Calu3 (cell line): ENCODE data around the gene ERCC4. TPM values are rescaled to one million over a fixed set of nuclear protein-coding genes. Genes with fewer than 3 reads are reported as not detected.

Experiments used
- BruUV-seq: library from RNA; stranded (reverse); fragments of 400-500 nt; replicated peaks from 2 replicates; lab custom pipeline; 2021; lab: Mats Ljungman, UMichigan
- CTCF ChIA-PET: fragments of 300-600 bp; sonication (Branson Sonifier 250); formaldehyde crosslinking; loops from one replicate; lab custom pipeline; 2022; ENCODE audit warnings: antibody characterized with exemption; lab: Charles Lee
- DNase-seq: peaks from one replicate; pipeline ENCODE4 v3.0.0; 2022
- H3K27ac Mint-ChIP-seq: one replicate; pipeline ENCODE4 v1.8.0; 2022; ENCODE audit warnings: mixed read lengths; ENCODE audit not compliant: unreplicated experiment
- H3K27me3 Mint-ChIP-seq: one replicate; pipeline ENCODE4 v1.8.0; 2022; ENCODE audit warnings: mixed read lengths; ENCODE audit not compliant: unreplicated experiment
- H3K36me3 Mint-ChIP-seq: one replicate; pipeline ENCODE4 v1.8.0; 2022; ENCODE audit warnings: mild to moderate bottlenecking, moderate library complexity, mixed read lengths; ENCODE audit not compliant: insufficient read depth, unreplicated experiment
- H3K4me1 Mint-ChIP-seq: one replicate; pipeline ENCODE4 v1.8.0; 2022; ENCODE audit warnings: mild to moderate bottlenecking, low read depth, mixed read lengths; ENCODE audit not compliant: unreplicated experiment
- H3K4me3 Mint-ChIP-seq: one replicate; pipeline ENCODE4 v1.8.0; 2022; ENCODE audit warnings: mild to moderate bottlenecking, low read depth, moderate library complexity, mixed read lengths; ENCODE audit not compliant: unreplicated experiment
- H3K9me3 Mint-ChIP-seq: one replicate; pipeline ENCODE4 v1.8.0; 2022; ENCODE audit warnings: low read depth, mixed read lengths; ENCODE audit not compliant: unreplicated experiment
- intact Hi-C: fragments of 100-400 bp; cut with micrococcal nuclease; formaldehyde crosslinking; loops from one replicate; pipeline ENCODE4 v1.10.0; 2022; ENCODE audit not compliant: unreplicated experiment
- total RNA-seq: library from RNA; stranded (reverse); gene quantifications from 2 replicates; pipeline ENCODE4 v1.2.3, GENCODE V29; 2022
- TF ChIP-seq, protein P1 (sequence below): fragments of 200-600 bp; IDR thresholded peaks from one replicate; pipeline ENCODE4 v1.8.0; 2022; ENCODE audit warnings: antibody characterized with exemption; ENCODE audit not compliant: unreplicated experiment

Gene ERCC4
- total RNA-seq, 1 experiment from 2014 or later = 21.1 TPM

DNA sequence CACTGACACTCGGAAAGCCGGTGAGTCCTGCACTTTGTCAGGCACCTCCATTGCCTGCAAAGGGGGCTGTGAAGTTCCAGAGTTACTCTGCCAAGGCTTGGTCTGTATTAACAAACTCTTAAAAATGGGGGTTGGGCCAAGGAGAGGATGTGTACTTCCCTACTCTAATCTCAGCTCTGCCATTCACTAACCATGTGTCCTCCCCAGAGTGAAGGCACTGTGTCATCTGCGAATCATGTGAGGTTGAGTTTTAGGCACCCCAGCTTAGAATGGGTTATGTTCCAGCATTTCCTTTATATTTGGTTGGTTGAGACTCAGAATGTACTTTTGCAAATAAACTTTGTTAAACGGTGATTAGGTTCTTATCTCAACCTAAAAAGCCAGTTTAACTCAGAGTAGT is 24.9 kb downstream of the ERCC4 start:
- Mint-ChIP-seq H3K36me3 (no peaks in the 10 kb centered on the region), H3K27ac (no peak overlapping the region), H3K27me3 (no peaks in the 10 kb centered on the region), H3K9me3 (no peaks in the 10 kb centered on the region), H3K4me3 (no peak overlapping the region), H3K4me1 (no peaks in the 10 kb centered on the region)
- TF ChIP-seq, protein P1, sequence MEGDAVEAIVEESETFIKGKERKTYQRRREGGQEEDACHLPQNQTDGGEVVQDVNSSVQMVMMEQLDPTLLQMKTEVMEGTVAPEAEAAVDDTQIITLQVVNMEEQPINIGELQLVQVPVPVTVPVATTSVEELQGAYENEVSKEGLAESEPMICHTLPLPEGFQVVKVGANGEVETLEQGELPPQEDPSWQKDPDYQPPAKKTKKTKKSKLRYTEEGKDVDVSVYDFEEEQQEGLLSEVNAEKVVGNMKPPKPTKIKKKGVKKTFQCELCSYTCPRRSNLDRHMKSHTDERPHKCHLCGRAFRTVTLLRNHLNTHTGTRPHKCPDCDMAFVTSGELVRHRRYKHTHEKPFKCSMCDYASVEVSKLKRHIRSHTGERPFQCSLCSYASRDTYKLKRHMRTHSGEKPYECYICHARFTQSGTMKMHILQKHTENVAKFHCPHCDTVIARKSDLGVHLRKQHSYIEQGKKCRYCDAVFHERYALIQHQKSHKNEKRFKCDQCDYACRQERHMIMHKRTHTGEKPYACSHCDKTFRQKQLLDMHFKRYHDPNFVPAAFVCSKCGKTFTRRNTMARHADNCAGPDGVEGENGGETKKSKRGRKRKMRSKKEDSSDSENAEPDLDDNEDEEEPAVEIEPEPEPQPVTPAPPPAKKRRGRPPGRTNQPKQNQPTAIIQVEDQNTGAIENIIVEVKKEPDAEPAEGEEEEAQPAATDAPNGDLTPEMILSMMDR = no peak
- BruUV-seq = no TSS peak
- CTCF ChIA-PET = no interaction called here
- no peak for DNase-seq
- intact Hi-C loops = no loop called here

DNA sequence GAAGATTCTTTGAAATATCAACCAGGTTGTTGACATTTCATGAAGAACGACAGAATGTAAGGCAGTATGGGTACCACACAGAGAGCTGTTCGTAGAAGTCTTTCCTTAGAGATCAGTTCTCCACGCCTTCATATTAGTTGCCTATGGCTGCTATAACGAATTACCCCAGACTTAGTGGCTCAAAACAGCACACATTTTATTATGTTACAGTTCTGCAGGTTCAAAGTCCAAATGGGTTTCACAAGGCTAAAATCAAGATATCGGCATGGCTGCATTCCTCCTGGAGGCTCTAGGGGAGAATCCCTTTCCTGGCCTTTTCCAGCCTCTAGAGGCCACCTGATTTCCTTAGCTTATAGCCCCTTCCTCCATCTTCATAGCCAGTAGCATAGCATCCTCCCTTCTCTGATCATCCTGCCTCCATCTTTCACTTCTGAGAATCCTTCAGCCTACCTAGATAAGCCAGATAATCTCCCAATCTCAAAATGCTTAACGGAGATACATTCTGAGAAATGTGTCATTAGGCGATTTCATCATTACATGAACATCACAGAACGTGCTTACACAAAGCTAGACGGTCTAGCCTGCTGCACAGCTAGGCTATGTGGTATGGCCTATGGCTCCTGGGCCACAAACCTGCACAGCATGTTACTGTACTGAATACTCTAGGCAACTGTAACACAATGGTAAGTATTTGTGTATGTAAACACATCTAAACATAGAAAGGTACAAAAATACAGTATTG is 26.0 kb downstream of the ERCC4 start:
- H3K9me3 Mint-ChIP-seq = no peaks in the 10 kb centered on the region
- H3K4me1 Mint-ChIP-seq = no peaks in the 10 kb centered on the region
- no peak for DNase-seq
- H3K27me3 Mint-ChIP-seq = no peaks in the 10 kb centered on the region
- no peak overlapping the region for H3K4me3 Mint-ChIP-seq
- intact Hi-C loops = no loop called here
- CTCF ChIA-PET = no interaction called here
- H3K36me3 Mint-ChIP-seq = no peaks in the 10 kb centered on the region
- no TSS peak for BruUV-seq
- no peak overlapping the region for H3K27ac Mint-ChIP-seq
- TF ChIP-seq, protein P1 = no peak

- Mint-ChIP-seq H3K27ac (no peak overlapping the region), H3K27me3 (no peaks in the 10 kb centered on the region), H3K4me3 (no peak overlapping the region), H3K4me1 (no peaks in the 10 kb centered on the region), H3K36me3 (no peaks in the 10 kb centered on the region), H3K9me3 (no peaks in the 10 kb centered on the region)
- intact Hi-C loops = no loop called here
- no TSS peak for BruUV-seq
- no peak for DNase-seq
- TF ChIP-seq, protein P1 = no peak
- CTCF ChIA-PET = no interaction called here
Measured at GRCh38 chr16:13948086-13948485, 28.1 kb downstream of the ERCC4 start.

- DNase-seq = no peak
- Mint-ChIP-seq H3K27me3 (no peaks in the 10 kb centered on the region), H3K4me1 (peaks cover 17% of the 10 kb centered on the region), H3K4me3 (no peak overlapping the region), H3K27ac (no peak overlapping the region), H3K36me3 (no peaks in the 10 kb centered on the region), H3K9me3 (no peaks in the 10 kb centered on the region)
- CTCF ChIA-PET = interaction anchor here (0.6 kb wide), 1 partner anchor 36 kb away, joined by 4 read pairs; no protein-coding TSS in a partner anchor
- TF ChIP-seq, protein P1 = no peak
- intact Hi-C loops = loop anchor here (5.0 to 10.0 kb wide), 2 partner anchors 136 to 234 kb away; no protein-coding TSS in a partner anchor
- no TSS peak for BruUV-seq
Measured at GRCh38 chr16:13950821-13951547, 31.0 kb downstream of the ERCC4 start.
